SU-DHL-6 (cell line): ENCODE measurements around the gene TMEM37.

ENCODE experiments used
- CTCF ChIP-seq: fragments of 200-600 bp; sonication (generic); IDR thresholded peaks from one replicate; pipeline ENCODE4 v1.5.1; 2017; ENCODE audit warnings: antibody characterized with exemption, mild to moderate bottlenecking, low read length, moderate library complexity; ENCODE audit not compliant: insufficient read depth, poor library complexity, severe bottlenecking
- EZH2phosphoT487 ChIP-seq: fragments of 200-600 bp; sonication (generic), shearing (Covaris generic); conservative IDR thresholded peaks from 2 replicates; pipeline ENCODE4 v1.6.1; 2018; ENCODE audit warnings: mild to moderate bottlenecking, antibody characterized with exemption, low read length, moderate library complexity, mixed read lengths

- TF ChIP-seq CTCF (no peak), EZH2phosphoT487 (no peak)
Measured at GRCh38 chr2:119474371-119475224, 42.9 kb downstream of the TMEM37 start.
